Stimulated activated naive B cell treated with anti-CD40 and anti-IgM and Interleukin-4, amounts not matched to agents 10 μg/mL and 1 μg/mL and 100 μg/mL, for 72 hours (primary cell): ENCODE results near the gene ALX4.

Experiments
- ATAC-seq, 2 donors: fragments of 150-1000 bp; cut with Tn5 transposase; replicated peaks; 2 replicates each; pipeline ENCODE4 v1.10.0; 2021; ENCODE audit warnings: moderate library complexity in 1 of 2
- DNase-seq: peaks from one replicate; pipeline ENCODE4 v3.0.0; 2021
- H3K27ac Mint-ChIP-seq: one replicate; pipeline ENCODE4 v1.8.0; 2022; ENCODE audit warnings: mild to moderate bottlenecking, mixed read lengths
- H3K27me3 Mint-ChIP-seq, 2 donors: one replicate each; pipeline ENCODE4 v1.8.0; 2022; ENCODE audit warnings: mixed read lengths in 2 of 2
- H3K36me3 Mint-ChIP-seq, 2 donors: one replicate each; pipeline ENCODE4 v1.8.0; 2022; ENCODE audit warnings: mixed read lengths in 2 of 2, mild to moderate bottlenecking in 1 of 2
- H3K4me1 Mint-ChIP-seq, 2 donors: one replicate each; pipeline ENCODE4 v1.8.0; 2022; ENCODE audit warnings: mixed read lengths in 2 of 2, mild to moderate bottlenecking in 1 of 2
- H3K4me3 Mint-ChIP-seq, 2 donors: one replicate each; pipeline ENCODE4 v1.8.0; 2022; ENCODE audit warnings: mild to moderate bottlenecking in 2 of 2, mixed read lengths in 2 of 2, moderate library complexity in 1 of 2
- H3K9me3 Mint-ChIP-seq, 2 donors: one replicate each; pipeline ENCODE4 v1.8.0; 2022; ENCODE audit warnings: mixed read lengths in 2 of 2, mild to moderate bottlenecking in 1 of 2

Gene ALX4

GRCh38 chr11:44328138-44328660 is 18.3 kb upstream of the ALX4 start:
- DNase-seq (no peak), ATAC-seq (no peak)
- no peaks in the 10 kb centered on the region for H3K36me3 Mint-ChIP-seq
- no peak overlapping the region for H3K4me3 Mint-ChIP-seq
- H3K27me3 Mint-ChIP-seq, result peaks cover 82 to 93% of the 10 kb centered on the region in 2 donors
- peaks cover 0 to 4% of the 10 kb centered on the region in 2 donors for H3K4me1 Mint-ChIP-seq
- no peaks in the 10 kb centered on the region for H3K9me3 Mint-ChIP-seq
- no peak overlapping the region for H3K27ac Mint-ChIP-seq

- Mint-ChIP-seq H3K36me3 (no peaks in the 10 kb centered on the region), H3K4me3 (no peak overlapping the region), H3K9me3 (no peaks in the 10 kb centered on the region), H3K27me3 (peaks cover 82 to 92% of the 10 kb centered on the region in 2 donors), H3K27ac (no peak overlapping the region), H3K4me1 (peaks cover 0 to 4% of the 10 kb centered on the region in 2 donors)
- DNase-seq, result no peak
- ATAC-seq, result no peak
Observed at GRCh38 chr11:44327730-44328129, 17.8 kb upstream of the ALX4 start.

DNA sequence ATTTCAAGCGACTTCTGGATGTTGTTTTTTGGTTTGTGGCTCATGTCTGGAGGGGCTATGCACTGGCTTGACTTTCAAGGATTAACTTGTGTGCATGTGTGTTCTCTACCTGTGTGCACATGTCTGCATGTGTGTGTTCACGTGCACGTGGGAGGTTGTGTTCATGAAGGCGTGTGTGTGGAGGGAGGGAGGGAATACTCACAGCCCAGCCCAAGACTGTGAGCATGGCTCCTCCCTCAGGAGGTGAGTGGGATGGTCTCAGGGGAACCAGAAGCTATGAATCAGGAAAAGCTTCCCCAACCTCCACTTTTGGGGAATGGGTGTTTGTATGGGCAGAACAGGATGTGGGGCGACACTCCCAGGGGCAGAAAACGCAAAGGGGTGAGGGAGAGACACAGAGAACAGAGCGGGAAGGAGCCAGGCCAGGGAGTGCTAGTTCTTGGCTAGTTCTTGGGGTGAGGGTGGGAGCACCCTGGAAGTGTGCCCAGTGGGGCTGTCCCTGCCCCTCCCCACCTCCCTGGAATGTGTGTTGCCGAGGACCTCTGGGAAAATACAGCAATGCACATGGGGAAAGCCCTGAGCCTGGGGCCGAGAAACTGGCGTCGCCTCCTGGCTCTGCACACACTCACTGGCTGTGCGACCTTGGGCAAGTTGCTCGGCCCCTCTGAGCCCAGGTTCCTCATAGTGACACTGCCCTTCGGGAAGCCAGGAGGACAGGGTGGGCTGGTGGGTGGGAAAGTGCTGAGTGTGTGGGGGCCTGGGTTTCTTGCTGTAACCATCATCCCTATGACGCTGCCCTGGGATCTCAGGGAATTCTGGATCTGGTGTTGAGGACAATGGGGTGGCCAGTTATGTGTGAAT is 16.9 kb upstream of the ALX4 start:
- DNase-seq (no peak), ATAC-seq (no peak)
- no peak overlapping the region for H3K4me3 Mint-ChIP-seq
- no peaks in the 10 kb centered on the region for H3K36me3 Mint-ChIP-seq
- no peaks in the 10 kb centered on the region for H3K9me3 Mint-ChIP-seq
- peaks cover 79 to 91% of the 10 kb centered on the region in 2 donors for H3K27me3 Mint-ChIP-seq
- peaks cover 0 to 4% of the 10 kb centered on the region in 2 donors for H3K4me1 Mint-ChIP-seq
- no peak overlapping the region for H3K27ac Mint-ChIP-seq

DNA sequence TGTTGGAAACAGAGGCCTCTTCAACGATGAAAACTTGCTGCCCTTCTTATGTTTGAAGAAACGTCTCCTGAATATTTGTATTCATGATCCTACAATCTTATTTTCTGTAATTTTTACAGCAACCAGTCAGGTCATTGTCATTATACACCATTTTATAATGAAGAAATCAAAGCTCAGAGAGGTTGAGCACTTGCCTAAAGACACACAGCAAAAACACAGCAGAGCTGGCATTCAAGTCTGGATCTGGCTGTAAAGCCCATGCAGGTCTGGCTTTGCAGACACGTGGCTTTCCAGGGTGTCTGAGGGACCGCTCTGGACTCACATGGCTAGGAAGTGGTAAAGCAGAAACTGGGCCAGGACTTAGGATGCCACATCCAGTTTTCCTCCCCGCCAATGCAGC is 15.8 kb upstream of the ALX4 start:
- DNase-seq, result no peak
- Mint-ChIP-seq H3K27me3 (peaks cover 83 to 95% of the 10 kb centered on the region in 2 donors), H3K9me3 (no peaks in the 10 kb centered on the region), H3K27ac (no peak overlapping the region), H3K36me3 (no peaks in the 10 kb centered on the region), H3K4me1 (peaks cover 3 to 4% of the 10 kb centered on the region in 2 donors), H3K4me3 (no peak overlapping the region)
- no peak for ATAC-seq

DNA sequence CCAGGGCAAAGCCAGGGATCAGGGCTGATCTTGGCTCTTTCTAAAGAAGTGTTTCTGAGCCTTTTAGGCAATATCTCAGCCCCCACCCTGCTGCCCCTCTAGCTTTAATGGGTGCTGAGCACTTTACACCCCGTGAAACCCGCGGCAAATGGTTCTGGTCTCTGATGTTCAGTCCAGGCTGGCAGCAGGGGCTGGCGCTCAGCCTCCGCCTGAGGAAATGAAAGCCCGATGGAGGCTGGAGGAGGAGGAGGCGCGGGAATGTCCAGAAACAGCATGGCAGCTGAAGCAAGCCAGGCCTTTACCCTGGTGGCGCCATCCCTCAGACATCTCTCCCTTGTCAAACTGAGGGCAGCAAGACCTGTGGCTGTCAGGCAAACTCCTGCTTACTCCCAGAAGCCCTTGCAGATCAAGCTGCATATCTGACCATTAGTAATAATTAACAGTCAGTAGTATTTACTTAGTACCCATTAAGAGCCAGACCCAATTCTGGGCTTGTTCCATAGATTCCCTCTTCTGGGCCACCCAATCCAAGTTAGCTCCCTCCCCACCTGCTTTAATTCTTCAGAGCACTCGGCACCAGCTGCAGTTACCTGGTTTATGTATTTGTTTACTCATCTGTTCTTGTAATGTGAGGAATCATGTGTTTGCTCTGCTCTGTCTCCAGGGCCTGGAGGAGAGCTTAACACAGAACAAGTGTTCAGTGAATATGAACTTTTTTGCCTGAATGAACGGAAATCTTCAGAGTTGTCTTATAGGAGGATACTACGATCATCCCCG is 15.0 kb upstream of the ALX4 start:
- H3K27me3 Mint-ChIP-seq, result peaks cover 84 to 95% of the 10 kb centered on the region in 2 donors
- peaks cover 7 to 10% of the 10 kb centered on the region in 2 donors for H3K4me1 Mint-ChIP-seq
- ATAC-seq (no peak), DNase-seq (no peak)
- H3K27ac Mint-ChIP-seq, result no peak overlapping the region
- H3K36me3 Mint-ChIP-seq, result no peaks in the 10 kb centered on the region
- H3K4me3 Mint-ChIP-seq, result no peak overlapping the region
- H3K9me3 Mint-ChIP-seq, result no peaks in the 10 kb centered on the region

DNA sequence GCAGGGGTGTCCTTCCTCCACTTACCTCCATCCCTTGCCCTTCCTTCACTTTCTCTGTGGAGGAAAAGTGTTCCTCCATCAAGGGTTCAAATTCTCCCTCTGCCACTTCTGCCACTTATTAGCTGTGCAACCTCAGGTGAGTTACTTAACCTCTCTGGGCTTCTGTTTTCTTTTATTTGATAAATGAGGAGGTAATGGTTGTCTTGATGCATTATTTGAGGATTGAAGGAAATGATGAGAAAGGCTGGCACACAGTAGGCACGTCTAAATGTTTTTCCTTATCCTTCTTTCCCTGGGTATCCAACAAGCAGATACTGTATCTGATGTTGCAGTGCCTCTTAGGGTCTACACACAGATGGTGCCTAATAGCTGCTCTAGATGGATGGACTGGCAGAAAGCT is 14.3 kb upstream of the ALX4 start:
- Mint-ChIP-seq H3K27me3 (peaks cover 84 to 95% of the 10 kb centered on the region in 2 donors), H3K4me1 (peaks cover 10 to 12% of the 10 kb centered on the region in 2 donors), H3K36me3 (no peaks in the 10 kb centered on the region), H3K4me3 (no peak overlapping the region), H3K9me3 (no peaks in the 10 kb centered on the region), H3K27ac (no peak overlapping the region)
- DNase-seq, result no peak
- ATAC-seq, result no peak

DNA sequence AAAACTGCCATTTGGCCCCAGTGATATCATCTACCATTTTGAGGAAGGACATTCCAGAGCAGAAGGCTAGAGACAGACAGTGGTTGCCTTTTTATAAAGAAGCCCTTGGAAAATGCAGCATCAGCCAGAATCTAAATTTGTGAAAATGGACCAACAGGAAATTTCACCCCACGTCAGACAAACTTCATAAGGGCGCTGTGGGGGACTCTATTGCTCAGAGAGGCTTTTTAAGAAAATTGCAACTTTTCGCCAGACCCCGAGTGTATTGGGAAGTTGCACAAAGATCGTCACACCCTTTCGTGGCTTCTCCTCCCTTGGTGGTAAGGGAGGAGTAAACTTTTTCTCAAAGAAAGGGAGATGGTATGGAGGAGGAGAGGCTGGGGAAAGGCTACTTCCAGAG is 12.3 kb upstream of the ALX4 start:
- peaks cover 87 to 98% of the 10 kb centered on the region in 2 donors for H3K27me3 Mint-ChIP-seq
- H3K27ac Mint-ChIP-seq, result no peak overlapping the region
- no peaks in the 10 kb centered on the region for H3K36me3 Mint-ChIP-seq
- peaks cover 14 to 17% of the 10 kb centered on the region in 2 donors for H3K4me1 Mint-ChIP-seq
- no peak overlapping the region for H3K4me3 Mint-ChIP-seq
- no peak for DNase-seq
- no peaks in the 10 kb centered on the region for H3K9me3 Mint-ChIP-seq
- ATAC-seq, result no peak

DNA sequence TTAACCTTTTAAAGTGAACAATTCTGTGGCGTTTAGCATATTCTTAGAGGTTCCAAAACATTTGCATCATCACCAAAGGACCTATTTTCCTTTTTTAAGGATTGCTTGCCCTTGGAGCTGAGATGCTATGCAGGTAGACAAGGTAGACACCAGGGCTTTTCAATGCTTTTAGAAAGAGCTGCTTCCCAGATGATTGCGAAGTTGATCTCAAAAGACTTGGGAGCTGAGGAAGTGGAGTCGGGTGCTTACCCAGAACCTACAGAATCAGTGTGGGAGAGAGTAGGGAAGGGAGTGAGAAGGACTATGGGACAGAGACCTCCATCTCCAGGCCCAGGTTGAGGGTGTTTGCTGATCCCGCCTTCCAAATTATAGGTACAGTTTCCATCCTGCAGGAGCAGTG is 11.1 kb upstream of the ALX4 start:
- Mint-ChIP-seq H3K4me1 (peaks cover 14 to 26% of the 10 kb centered on the region in 2 donors), H3K27me3 (peaks cover 82 to 98% of the 10 kb centered on the region in 2 donors), H3K36me3 (no peaks in the 10 kb centered on the region), H3K4me3 (no peak overlapping the region), H3K27ac (no peak overlapping the region), H3K9me3 (no peaks in the 10 kb centered on the region)
- DNase-seq (no peak), ATAC-seq (no peak)

DNA sequence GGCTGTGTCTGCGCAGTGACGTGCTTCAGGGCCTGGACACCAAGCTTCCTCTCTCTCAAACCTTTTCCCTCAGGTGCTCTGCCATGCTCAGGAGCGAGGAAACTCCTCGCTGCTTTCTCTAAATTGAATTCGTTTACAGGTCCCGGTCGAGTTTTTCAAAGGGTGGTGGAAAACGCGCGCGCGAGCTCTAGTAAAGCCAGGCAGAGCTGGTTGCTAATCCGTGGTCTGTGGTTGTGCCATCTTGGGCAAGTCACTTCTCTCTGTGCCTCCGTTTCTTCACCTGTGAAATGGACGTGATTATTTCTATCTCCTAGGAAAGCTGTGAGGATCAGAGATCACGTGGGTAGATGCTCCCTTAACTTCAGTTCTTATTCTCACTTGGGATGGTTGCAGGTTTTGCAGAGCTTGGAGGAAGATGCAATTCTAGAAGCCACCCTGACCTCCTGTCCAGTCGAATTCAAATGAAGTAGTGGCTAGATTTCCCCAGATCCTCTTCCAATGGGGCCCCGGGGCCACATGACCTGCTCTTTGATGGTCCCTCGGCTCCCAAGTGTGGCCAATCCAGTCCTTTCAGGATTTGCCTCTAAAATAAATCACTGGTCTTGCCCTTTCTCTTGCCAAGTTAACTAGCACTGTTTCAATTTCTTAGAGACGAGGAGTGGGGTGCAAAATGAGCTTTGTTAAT is 10.5 kb upstream of the ALX4 start:
- no peaks in the 10 kb centered on the region for H3K9me3 Mint-ChIP-seq
- H3K36me3 Mint-ChIP-seq, result peaks cover 0 to under 1% of the 10 kb centered on the region in 2 donors
- ATAC-seq (no peak), DNase-seq (no peak)
- H3K27me3 Mint-ChIP-seq, result peaks cover 80 to 98% of the 10 kb centered on the region in 2 donors
- peak overlapping the region; percentile 80 for H3K27ac Mint-ChIP-seq
- H3K4me3 Mint-ChIP-seq, result peak overlapping the region in 1 of 2 donors; percentile 4
- peaks cover 17 to 29% of the 10 kb centered on the region in 2 donors for H3K4me1 Mint-ChIP-seq

DNA sequence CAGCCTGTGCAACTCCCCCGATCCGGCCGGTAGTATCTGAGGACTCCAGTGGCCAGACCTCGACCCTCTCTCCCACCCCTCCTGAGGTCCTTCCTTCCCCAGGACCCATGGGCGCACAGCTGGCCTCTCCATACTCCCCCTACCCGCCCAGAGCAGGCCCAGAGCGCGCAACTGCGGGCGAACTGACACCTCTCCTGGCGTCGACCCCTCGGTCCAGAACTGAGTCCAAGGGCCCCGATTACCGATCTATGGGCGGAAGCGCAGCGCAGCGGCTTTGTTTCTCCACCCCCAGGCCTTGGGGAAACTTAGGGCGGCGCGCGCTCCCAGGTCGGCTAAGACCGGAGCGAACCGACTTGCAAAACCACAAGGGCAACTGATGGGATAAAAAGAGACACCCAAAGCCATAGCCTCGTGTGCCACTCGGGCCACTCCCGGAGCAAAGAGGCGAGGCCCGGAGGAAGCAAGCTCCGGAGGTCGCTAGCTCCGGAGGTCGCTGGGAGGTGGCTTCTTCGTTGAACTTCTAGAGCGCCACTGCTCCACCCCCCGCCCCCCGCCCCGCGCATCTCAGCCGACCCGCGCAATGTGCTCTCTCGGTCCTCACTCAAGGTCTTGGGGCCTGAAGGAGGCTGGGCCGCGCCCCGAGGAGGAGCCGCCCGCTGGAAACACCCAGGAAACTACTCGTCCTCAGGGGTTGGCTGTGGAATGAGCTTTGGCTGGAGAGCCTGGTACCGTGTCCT is 9.8 kb upstream of the ALX4 start:
- DNase-seq, result no peak
- ATAC-seq, result no peak
- H3K4me3 Mint-ChIP-seq, result peak overlapping the region in 1 of 2 donors; percentile 61
- peak overlapping the region; percentile 89 for H3K27ac Mint-ChIP-seq
- H3K9me3 Mint-ChIP-seq, result no peaks in the 10 kb centered on the region
- H3K4me1 Mint-ChIP-seq, result peaks cover 19 to 33% of the 10 kb centered on the region in 2 donors
- peaks cover 0 to 3% of the 10 kb centered on the region in 2 donors for H3K36me3 Mint-ChIP-seq
- peaks cover 81 to 98% of the 10 kb centered on the region in 2 donors for H3K27me3 Mint-ChIP-seq

DNA sequence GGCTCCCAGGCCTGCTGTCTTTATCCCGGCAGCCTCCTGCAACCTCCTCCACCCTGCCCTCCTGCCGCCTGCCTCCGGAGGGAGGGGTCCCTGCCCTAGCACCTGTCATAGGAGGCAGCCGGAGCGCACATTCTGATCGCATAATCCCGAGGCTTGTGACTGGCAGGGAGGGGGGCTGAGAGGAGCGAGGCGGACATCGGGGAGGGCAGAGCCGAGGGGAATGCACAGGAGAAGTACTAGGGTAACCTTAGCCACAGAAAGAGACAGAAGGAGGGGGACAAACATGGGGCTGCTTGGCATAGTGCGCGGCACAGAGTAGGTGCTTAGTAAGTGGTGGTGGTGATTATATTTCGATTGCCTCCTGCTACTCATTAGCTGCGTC is 9.2 kb upstream of the ALX4 start:
- Mint-ChIP-seq H3K4me3 (peak overlapping the region in 1 of 2 donors; percentile 61), H3K27me3 (peaks cover 82 to 98% of the 10 kb centered on the region in 2 donors), H3K9me3 (no peaks in the 10 kb centered on the region), H3K4me1 (peaks cover 19 to 33% of the 10 kb centered on the region in 2 donors), H3K36me3 (peaks cover 0 to 3% of the 10 kb centered on the region in 2 donors), H3K27ac (peak overlapping the region; percentile 89)
- ATAC-seq (no peak), DNase-seq (no peak)

DNA sequence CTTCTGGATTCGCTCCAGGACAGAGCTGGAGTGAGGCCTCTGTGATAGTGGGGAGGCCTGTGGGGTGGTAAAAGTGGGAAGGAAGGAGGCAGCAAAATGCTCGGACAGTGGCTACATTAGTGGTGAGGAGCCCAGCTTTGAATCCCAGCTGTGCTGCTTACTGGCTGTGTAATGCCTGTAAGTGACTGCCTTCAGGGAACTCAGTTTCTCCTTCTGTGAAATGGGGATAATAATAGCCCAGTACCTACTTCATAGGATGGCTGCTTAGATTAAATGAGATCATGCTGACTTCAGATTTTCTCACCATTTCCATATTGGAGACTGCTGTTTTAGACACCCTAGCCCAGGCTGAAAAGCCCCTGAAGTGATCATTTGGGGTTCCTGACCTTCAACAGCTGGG is 8.4 kb upstream of the ALX4 start:
- H3K9me3 Mint-ChIP-seq, result no peaks in the 10 kb centered on the region
- ATAC-seq, result no peak
- no peak overlapping the region for H3K27ac Mint-ChIP-seq
- peaks cover 82 to 98% of the 10 kb centered on the region in 2 donors for H3K27me3 Mint-ChIP-seq
- no peak overlapping the region for H3K4me3 Mint-ChIP-seq
- H3K36me3 Mint-ChIP-seq, result peaks cover 0 to 3% of the 10 kb centered on the region in 2 donors
- peaks cover 19 to 33% of the 10 kb centered on the region in 2 donors for H3K4me1 Mint-ChIP-seq
- no peak for DNase-seq

DNA sequence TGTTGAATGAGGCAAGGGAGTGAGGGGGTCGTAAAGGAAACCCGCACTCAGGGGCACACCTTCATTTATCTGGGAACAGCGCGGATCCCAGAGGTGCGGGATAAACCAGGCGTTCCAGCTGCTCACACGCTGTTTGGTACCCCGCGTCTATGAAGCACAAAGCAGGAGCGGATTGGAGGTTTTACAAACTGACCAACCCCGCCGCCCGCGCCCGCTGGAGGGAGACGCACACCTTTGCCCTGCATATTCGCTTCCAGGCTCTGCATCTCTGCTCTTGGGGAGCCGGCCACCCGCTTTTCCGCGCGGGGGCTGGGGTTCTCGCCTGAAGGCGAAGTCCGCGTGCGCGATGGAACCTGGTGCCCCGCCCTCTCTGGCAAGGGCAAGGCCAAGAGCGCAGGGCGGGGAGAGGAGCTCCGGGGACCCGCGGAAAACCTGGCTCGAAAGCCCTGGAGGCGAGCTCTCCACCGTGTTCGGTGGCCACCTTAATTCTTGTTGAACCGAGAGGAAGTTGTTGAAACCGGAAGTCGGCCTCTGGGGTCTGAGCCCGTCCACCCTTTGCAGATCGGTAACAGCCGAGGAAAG is 6.8 kb upstream of the ALX4 start:
- Mint-ChIP-seq H3K36me3 (peaks cover 0 to 3% of the 10 kb centered on the region in 2 donors), H3K9me3 (no peaks in the 10 kb centered on the region), H3K4me1 (peaks cover 19 to 38% of the 10 kb centered on the region in 2 donors), H3K27me3 (peaks cover 87 to 100% of the 10 kb centered on the region in 2 donors), H3K4me3 (peak overlapping the region; percentile 39 to 42), H3K27ac (no peak overlapping the region)
- DNase-seq (no peak), ATAC-seq (peak in 1 of 2 donors; percentile 29)
